ENCODE measurements around the gene KRT7.

DNA sequence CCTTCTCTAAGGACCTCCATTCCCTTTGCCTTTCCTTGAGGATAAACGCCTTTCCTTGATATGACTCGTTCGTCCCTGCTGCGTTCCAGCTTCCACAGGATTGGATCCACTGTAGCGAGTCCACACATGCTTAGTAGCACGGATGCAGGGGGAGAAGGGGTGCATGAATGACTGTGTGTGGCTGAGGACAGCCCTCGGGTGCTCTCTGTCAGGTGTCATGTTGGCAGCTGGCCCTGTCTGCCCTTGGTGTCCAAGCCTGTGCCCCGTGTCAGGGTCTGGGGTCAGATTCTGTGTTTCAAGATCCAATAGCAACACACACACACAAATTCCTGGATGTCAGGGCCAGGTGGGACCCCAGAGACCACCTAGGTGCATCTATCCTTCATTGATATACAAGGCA, 23.7 kb upstream of the KRT7 start:
- no peak for TF ChIP-seq EZH2 (IDR thresholded peaks at IDR 0.05; ENCODE audit: borderline replicate concordance, insufficient read depth, low read depth, low read length, poor library complexity, severe bottlenecking)
- TF ChIP-seq CTCF (IDR thresholded peaks at IDR 0.05): no peak
